Activated CD8-positive, alpha-beta T cell treated with anti-CD3 and anti-CD28 coated beads, Interleukin-2, amount 10 ng/mL, durations not matched to agents 7 days and 5 days (primary cell): Measurements from ENCODE around the gene PAM. TPM values are rescaled to one million over a fixed set of nuclear protein-coding genes. Genes with fewer than 3 reads are reported as not detected.

Experiments used
- ATAC-seq: fragments of 150-1000 bp; cut with Tn5 transposase; one replicate; pipeline ENCODE4 v1.10.0; 2021; ENCODE audit warnings: moderate library complexity
- CTCF ChIA-PET: fragments of 350-600 bp; sonication (Branson Sonifier 250); formaldehyde crosslinking; loops from one replicate; lab custom pipeline; 2021; ENCODE audit warnings: antibody characterized with exemption; lab: Charles Lee
- POLR2A ChIA-PET: fragments of 350-600 bp; sonication (Branson Sonifier 250); formaldehyde crosslinking; loops from one replicate; lab custom pipeline; 2021; ENCODE audit warnings: antibody characterized with exemption; lab: Charles Lee
- DNase-seq: peaks from one replicate; pipeline ENCODE4 v3.0.0-alpha.2; 2020
- H3K27ac Mint-ChIP-seq: one replicate; pipeline ENCODE4 v1.8.0; 2021; ENCODE audit warnings: mild to moderate bottlenecking, mixed read lengths
- H3K27me3 Mint-ChIP-seq: one replicate; pipeline ENCODE4 v1.8.0; 2021; ENCODE audit warnings: low read depth, mixed read lengths
- H3K36me3 Mint-ChIP-seq: one replicate; pipeline ENCODE4 v1.8.0; 2021; ENCODE audit warnings: low read depth, mixed read lengths
- H3K4me1 Mint-ChIP-seq: one replicate; pipeline ENCODE4 v1.8.0; 2021; ENCODE audit warnings: low read depth, mixed read lengths
- H3K4me3 Mint-ChIP-seq: one replicate; pipeline ENCODE4 v1.8.0; 2021; ENCODE audit warnings: mild to moderate bottlenecking, mixed read lengths
- H3K9me3 Mint-ChIP-seq: one replicate; pipeline ENCODE4 v1.8.0; 2022; ENCODE audit warnings: mixed read lengths; ENCODE audit not compliant: insufficient read depth
- total RNA-seq, 2 experiments: library from RNA; stranded (reverse); gene quantifications; one replicate each; pipeline ENCODE4 v1.2.3, GENCODE V29; 2021

Gene PAM
- total RNA-seq, 2 experiments from 2014 or later = 16.1 to 16.3 TPM

DNA sequence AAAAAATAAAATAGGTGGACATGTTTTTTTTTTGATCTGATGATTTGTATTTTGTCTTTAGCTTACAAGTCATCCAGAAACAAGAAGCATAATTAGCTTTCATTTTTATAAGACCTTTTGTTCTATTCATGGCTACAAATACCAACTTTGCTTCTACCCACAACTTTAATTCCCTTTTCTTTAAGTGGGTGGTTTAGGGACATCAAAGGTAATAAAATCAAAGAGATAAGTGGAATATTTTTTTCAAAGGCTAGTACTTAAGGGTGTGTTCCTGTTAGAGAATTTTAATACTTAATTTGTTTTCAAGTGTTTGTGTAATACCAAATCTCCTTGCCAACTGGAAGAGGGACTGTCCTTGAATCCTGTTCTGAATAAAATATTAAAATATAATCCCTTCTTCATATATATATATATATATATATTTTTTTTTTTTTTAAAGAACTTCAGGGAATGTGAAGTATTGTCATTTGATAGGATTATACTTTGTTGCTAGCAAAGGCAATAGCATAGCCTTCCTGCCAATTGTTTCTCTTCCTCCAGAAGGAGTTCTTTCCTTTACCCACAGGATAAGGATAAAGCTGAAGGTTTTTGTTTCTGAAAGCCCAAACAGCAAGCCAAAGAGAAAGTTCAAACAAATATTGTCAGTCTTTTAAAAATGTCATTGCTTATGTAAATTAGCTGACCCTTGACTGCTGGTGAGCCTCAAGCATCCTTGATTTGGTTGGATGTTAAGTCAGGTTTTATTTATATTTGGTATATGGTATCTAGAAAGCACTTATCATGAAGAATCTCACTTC, 108.9 kb downstream of the PAM start:
- DNase-seq (no peak), ATAC-seq (no peak)
- no peaks in the 10 kb centered on the region for H3K9me3 Mint-ChIP-seq
- H3K27ac Mint-ChIP-seq = no peak overlapping the region
- CTCF ChIA-PET = interaction anchor here (1.3 kb wide), 1 partner anchor 84 kb away, joined by 7 read pairs; no protein-coding TSS in a partner anchor
- no peak overlapping the region for H3K4me3 Mint-ChIP-seq
- H3K4me1 Mint-ChIP-seq = peaks cover 15% of the 10 kb centered on the region
- H3K27me3 Mint-ChIP-seq = peaks cover 16% of the 10 kb centered on the region
- peaks cover 4% of the 10 kb centered on the region for H3K36me3 Mint-ChIP-seq
- POLR2A ChIA-PET = no interaction called here

DNA sequence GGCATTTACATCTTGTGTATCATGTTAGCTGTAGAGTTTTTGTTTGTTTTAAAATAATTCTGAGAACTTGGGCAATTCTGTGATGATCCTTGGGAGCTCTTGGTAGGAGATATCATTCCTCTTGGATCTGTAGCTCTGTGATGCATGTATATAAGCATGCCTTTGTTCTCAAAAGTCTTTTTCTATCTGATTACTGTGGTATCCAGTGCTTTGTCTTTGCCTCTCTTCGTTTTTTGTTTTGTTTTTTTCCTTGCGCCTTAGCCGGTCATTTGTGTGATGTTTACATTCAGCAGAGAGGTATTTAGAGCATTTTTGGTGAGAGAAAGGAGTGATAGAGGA, 110.0 kb downstream of the PAM start:
- Mint-ChIP-seq H3K27me3 (peaks cover 16% of the 10 kb centered on the region), H3K27ac (no peak overlapping the region), H3K4me1 (peaks cover 15% of the 10 kb centered on the region), H3K36me3 (peaks cover 13% of the 10 kb centered on the region), H3K4me3 (peak overlapping the region; percentile 60), H3K9me3 (no peaks in the 10 kb centered on the region)
- no peak for DNase-seq
- ChIA-PET CTCF (interaction anchor here (1.3 kb wide), 2 partner anchors 39 to 85 kb away, joined by 3 to 7 read pairs; no protein-coding TSS in a partner anchor), POLR2A (no interaction called here)
- ATAC-seq = no peak

DNA sequence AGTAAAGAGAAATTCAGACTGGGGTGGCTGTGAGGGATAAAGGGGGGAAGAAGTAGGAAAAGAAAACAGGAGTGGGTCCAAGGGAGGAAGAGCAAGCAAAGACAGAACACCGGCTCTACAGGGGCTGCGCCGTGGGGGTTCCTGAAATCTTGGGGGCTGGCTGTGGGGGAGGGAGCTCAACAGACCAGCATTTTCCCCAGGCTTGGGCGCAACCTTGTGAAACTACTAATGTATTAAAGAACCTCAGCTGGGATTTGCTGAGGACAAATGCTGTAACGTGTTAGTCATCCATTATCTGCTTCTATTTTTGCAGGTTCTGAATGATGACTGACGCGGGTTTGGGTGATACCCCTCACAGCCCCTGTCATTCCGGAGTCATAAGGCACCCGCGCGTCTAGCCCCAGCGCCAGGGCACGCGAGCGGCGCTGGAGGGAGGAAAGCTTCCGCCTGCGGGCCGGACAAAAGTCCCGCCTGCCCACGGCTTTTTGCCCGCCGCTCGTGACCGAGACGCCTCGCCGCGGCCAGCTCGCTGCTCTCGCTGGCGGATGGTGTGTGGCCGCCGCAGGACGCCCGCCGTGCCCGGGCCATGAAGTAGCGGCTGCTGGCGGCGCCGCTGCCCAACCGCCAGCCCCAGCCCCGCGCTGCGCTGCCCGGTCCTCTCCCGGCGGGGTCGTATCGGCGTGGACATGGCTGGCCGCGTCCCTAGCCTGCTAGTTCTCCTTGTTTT, 110.6 kb downstream of the PAM start:
- ChIA-PET POLR2A (no interaction called here), CTCF (interaction anchor here (0.6 to 1.3 kb wide), 5 partner anchors 11 to 176 kb away, joined by 3 to 7 read pairs (median 3); no protein-coding TSS in a partner anchor)
- ATAC-seq (peak; percentile 89), DNase-seq (peak; percentile 26)
- peaks cover 15% of the 10 kb centered on the region for H3K4me1 Mint-ChIP-seq
- H3K36me3 Mint-ChIP-seq = peaks cover 13% of the 10 kb centered on the region
- peaks cover 16% of the 10 kb centered on the region for H3K27me3 Mint-ChIP-seq
- no peaks in the 10 kb centered on the region for H3K9me3 Mint-ChIP-seq
- H3K27ac Mint-ChIP-seq = no peak overlapping the region
- peak overlapping the region; percentile 60 for H3K4me3 Mint-ChIP-seq

DNA sequence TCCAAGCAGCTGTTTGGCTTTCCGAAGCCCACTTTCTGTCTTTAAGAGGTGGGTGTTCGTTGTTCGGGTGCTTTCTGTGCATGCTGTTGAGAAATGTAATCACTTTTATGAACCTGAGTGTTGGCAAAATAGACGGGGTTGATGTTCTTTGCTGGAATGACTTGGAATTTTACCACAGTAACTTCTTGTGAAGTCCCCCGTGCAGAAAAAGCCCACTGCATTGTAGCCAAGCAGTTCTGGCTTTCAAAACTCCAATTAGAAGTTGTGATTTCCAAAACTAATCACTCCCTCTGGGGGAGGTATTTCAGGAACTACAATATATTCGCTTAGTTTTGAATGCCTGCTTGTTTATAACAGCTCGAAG, 111.1 kb downstream of the PAM start:
- Mint-ChIP-seq H3K9me3 (no peaks in the 10 kb centered on the region), H3K4me3 (peak overlapping the region; percentile 60), H3K27me3 (peaks cover 16% of the 10 kb centered on the region), H3K36me3 (peaks cover 13% of the 10 kb centered on the region), H3K27ac (no peak overlapping the region), H3K4me1 (peaks cover 15% of the 10 kb centered on the region)
- ChIA-PET CTCF (interaction anchor here (0.9 to 1.3 kb wide), 3 partner anchors 12 to 40 kb away, joined by 3 to 4 read pairs (median 3); no protein-coding TSS in a partner anchor), POLR2A (no interaction called here)
- DNase-seq = no peak
- ATAC-seq = no peak

DNA sequence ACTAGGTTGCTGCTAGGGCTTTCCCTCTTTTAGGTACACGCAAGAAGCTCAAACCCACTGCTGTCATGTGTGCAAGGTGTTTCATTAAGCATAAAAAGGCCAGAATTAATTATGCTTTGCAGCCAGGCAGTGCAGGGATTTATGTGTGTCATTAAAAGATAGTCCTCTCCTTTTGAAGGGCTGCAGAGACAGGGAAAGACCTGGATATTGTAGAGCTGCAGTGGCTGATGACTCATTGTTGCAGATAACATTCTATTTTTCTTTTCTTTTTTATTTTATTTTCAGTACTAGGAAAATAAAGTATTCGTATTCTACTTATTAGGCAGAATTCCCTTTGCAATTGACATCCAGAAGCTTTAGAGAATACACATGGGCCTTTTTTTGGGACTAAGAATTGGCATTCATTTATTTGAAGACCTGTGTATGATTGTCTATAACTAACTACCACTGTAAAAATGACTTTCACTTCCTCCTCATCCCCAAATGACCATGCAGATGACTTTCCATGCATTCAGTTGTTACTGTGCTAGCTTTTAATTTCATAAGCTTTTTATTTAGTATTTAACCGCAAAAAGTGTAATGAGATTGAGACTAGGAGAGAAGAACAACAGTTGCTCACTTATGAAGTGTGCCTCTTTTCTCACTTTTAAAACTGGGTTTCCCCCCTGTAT, 113.0 kb downstream of the PAM start:
- DNase-seq (no peak), ATAC-seq (no peak)
- no peaks in the 10 kb centered on the region for H3K9me3 Mint-ChIP-seq
- peaks cover 13% of the 10 kb centered on the region for H3K36me3 Mint-ChIP-seq
- H3K4me1 Mint-ChIP-seq = peaks cover 15% of the 10 kb centered on the region
- no peak overlapping the region for H3K4me3 Mint-ChIP-seq
- H3K27ac Mint-ChIP-seq = no peak overlapping the region
- ChIA-PET POLR2A (no interaction called here), CTCF (no interaction called here)
- peaks cover 16% of the 10 kb centered on the region for H3K27me3 Mint-ChIP-seq

DNA sequence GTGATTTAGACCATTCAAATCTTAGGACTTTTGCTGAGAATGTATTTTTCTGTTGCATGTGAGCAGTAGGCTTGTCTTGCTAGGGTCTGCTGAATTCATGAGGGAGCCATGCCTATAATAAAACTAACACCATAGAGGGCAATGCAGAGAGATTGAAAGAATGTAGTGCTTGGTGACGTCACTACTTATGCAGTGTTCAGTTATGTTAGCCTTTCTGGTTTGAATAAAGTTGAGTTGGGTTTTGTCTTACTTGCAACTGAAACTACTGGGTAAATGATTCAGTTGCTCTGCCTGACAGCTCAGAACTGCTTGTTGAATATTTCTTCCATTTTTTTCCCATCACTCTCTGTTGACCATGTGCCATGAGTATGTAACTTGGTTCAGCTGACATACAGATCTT, 114.1 kb downstream of the PAM start:
- no peak for ATAC-seq
- POLR2A ChIA-PET = no interaction called here
- H3K4me1 Mint-ChIP-seq = peaks cover 15% of the 10 kb centered on the region
- CTCF ChIA-PET = interaction anchor here (1.1 kb wide), 1 partner anchor 89 kb away, joined by 3 read pairs; no protein-coding TSS in a partner anchor
- no peak overlapping the region for H3K4me3 Mint-ChIP-seq
- peaks cover 13% of the 10 kb centered on the region for H3K36me3 Mint-ChIP-seq
- no peaks in the 10 kb centered on the region for H3K9me3 Mint-ChIP-seq
- H3K27ac Mint-ChIP-seq = no peak overlapping the region
- H3K27me3 Mint-ChIP-seq = peaks cover 14% of the 10 kb centered on the region
- no peak for DNase-seq

DNA sequence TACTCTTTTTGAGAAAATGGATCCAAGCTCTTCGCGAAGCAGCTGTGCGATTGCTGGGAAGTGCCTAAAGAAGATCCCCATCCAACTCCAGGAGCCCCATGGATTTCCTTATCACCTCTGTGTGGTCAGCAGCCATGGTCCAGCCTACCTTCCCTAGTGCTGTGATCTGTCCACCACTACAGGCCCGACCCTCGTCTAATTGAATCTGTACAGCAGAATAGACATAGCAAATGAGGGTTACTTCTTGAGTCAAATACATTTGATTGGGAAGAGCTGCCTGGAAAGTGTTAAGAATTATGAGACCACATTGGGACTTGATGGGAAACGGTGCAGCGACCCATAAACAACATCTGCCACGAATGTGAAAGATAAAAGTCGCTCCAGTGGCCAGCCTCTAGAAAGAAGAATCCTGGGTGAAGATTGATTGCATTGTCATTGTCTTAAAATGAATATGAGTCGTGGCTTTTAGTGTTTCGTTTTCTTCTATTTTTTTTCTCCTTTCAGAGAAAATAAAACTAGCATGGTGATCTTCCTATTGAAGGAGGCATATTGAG, 118.4 kb downstream of the PAM start:
- Mint-ChIP-seq H3K4me3 (no peak overlapping the region), H3K27me3 (no peaks in the 10 kb centered on the region), H3K4me1 (no peaks in the 10 kb centered on the region), H3K9me3 (no peaks in the 10 kb centered on the region), H3K36me3 (peaks cover 11% of the 10 kb centered on the region), H3K27ac (no peak overlapping the region)
- ChIA-PET POLR2A (no interaction called here), CTCF (no interaction called here)
- ATAC-seq (no peak), DNase-seq (no peak)

DNA sequence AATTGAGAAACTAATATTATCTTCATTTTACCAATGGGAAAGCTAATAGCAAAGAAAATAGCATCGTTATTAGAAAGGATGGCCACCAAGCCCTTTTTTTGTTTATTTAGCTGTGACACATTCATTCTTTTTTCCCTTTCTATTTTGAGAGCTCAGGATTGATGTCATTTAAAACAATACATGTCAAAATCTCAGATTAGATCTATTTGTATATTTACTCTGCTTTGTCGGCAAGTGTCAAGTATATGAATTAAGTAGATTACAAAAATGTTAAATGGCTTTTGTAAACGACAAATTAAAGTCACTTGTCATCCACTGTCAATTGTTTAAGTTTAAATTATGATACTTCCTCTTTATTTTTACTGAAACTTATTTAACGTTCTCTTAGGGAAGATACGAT, 118.9 kb downstream of the PAM start:
- Mint-ChIP-seq H3K27ac (no peak overlapping the region), H3K36me3 (peaks cover 9% of the 10 kb centered on the region), H3K9me3 (no peaks in the 10 kb centered on the region), H3K4me1 (no peaks in the 10 kb centered on the region), H3K27me3 (no peaks in the 10 kb centered on the region), H3K4me3 (no peak overlapping the region)
- no peak for ATAC-seq
- ChIA-PET POLR2A (no interaction called here), CTCF (no interaction called here)
- DNase-seq = no peak

DNA sequence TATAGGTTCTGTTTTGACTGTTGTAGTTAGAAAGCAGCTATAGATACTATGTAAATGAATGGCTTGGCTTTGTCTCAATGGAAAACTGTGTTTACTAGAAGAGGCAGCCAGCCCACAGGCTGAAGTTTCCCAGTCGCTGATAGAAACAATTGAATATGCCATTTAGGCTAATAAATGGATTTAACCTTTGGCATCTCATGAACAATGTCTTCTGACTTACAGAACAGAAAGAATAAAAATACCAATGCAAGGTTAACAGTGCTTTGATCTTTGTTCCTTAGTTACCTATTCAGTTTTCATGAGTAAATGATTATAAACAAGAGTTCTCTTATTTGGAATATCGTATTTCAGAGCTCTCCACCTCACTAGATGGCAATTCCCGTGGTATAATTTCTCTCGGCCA, 120.6 kb downstream of the PAM start:
- no peaks in the 10 kb centered on the region for H3K9me3 Mint-ChIP-seq
- peaks cover 2% of the 10 kb centered on the region for H3K36me3 Mint-ChIP-seq
- DNase-seq = no peak
- H3K27ac Mint-ChIP-seq = no peak overlapping the region
- no peaks in the 10 kb centered on the region for H3K4me1 Mint-ChIP-seq
- H3K4me3 Mint-ChIP-seq = no peak overlapping the region
- ChIA-PET CTCF (interaction anchor here (0.8 kb wide), 1 partner anchor 32 kb away, joined by 3 read pairs; no protein-coding TSS in a partner anchor), POLR2A (no interaction called here)
- ATAC-seq = no peak
- no peaks in the 10 kb centered on the region for H3K27me3 Mint-ChIP-seq

DNA sequence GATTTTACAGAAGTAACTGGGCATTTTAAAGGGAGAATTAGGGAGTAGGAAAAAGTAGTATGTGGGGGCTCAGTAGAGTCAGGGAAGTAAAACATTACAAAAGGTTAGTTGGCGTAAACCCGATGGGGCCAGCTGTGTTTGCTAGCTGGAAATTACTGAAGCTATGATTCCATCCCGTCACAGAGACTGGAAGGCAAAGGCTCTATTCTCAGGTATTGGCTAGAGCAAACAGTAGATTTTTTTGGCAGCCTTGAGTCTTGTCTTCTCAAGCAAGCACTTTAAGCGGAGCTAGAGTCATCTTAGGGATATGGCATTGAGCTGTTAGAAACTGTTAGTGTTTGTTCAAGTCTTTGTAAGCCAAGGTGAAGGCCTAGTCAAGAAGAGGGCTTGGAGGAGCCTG, 121.5 kb downstream of the PAM start:
- CTCF ChIA-PET = interaction anchor here (0.8 kb wide), 1 partner anchor 33 kb away, joined by 3 read pairs; no protein-coding TSS in a partner anchor
- Mint-ChIP-seq H3K27ac (no peak overlapping the region), H3K4me1 (no peaks in the 10 kb centered on the region), H3K36me3 (peaks cover 2% of the 10 kb centered on the region), H3K9me3 (no peaks in the 10 kb centered on the region), H3K27me3 (no peaks in the 10 kb centered on the region), H3K4me3 (no peak overlapping the region)
- DNase-seq (no peak), ATAC-seq (no peak)
- POLR2A ChIA-PET = no interaction called here

DNA sequence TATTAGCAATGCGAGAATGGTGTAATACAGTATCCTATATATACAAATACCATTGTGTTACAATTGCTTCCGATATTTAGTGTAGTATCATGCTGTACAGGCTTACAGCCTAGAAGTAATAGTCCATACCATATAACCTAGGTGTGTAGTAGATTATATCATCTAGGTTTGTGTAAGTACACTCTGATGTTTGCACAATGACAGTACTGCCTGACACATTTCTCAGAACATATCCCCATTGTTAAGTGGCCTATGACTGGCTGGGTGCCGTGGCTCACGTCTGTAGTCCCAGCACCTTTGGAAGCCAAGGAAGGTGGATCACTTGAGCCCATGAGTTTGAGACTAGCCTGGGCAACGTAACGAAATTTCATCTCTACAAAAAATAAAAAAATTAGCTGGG, 124.6 kb downstream of the PAM start:
- Mint-ChIP-seq H3K27me3 (no peaks in the 10 kb centered on the region), H3K27ac (no peak overlapping the region), H3K4me1 (no peaks in the 10 kb centered on the region), H3K4me3 (no peak overlapping the region), H3K36me3 (peaks cover 2% of the 10 kb centered on the region), H3K9me3 (no peaks in the 10 kb centered on the region)
- ATAC-seq (no peak), DNase-seq (no peak)
- ChIA-PET POLR2A (no interaction called here), CTCF (no interaction called here)
